ENCODE results near the gene CEP41.

DNA sequence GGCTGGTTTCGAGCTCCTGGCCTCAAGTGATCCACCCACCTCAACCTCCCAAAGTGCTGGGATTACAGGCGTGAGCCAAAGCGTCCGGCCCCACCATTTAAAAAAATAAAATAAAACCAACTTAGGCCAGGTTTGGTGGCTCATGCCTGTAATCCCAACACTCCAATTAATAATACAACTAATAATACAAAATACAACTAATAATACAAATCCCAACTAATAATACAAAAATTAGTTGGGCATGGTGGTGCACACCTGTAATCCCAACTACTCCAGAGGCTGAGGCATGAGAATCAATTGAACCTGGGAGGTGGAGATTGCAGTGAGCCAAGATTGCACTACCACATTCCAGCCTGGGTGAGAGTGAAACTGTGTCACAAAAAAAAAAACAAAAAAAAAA is 27.6 kb downstream of the CEP41 start:
- TF ChIP-seq, protein P1, sequence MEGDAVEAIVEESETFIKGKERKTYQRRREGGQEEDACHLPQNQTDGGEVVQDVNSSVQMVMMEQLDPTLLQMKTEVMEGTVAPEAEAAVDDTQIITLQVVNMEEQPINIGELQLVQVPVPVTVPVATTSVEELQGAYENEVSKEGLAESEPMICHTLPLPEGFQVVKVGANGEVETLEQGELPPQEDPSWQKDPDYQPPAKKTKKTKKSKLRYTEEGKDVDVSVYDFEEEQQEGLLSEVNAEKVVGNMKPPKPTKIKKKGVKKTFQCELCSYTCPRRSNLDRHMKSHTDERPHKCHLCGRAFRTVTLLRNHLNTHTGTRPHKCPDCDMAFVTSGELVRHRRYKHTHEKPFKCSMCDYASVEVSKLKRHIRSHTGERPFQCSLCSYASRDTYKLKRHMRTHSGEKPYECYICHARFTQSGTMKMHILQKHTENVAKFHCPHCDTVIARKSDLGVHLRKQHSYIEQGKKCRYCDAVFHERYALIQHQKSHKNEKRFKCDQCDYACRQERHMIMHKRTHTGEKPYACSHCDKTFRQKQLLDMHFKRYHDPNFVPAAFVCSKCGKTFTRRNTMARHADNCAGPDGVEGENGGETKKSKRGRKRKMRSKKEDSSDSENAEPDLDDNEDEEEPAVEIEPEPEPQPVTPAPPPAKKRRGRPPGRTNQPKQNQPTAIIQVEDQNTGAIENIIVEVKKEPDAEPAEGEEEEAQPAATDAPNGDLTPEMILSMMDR (IDR thresholded peaks at IDR 0.05) = no peak
- TF ChIP-seq EZH2phosphoT487 (IDR thresholded peaks at IDR 0.05) = no peak
